GM23248 (cell line): ENCODE data around the gene POLR3F.

Source experiments
- EZH2 ChIP-seq: fragments of 200-600 bp; sonication (generic); IDR thresholded peaks from 2 replicates; pipeline ENCODE4 v1.6.1; 2018; ENCODE audit warnings: antibody characterized with exemption, mild to moderate bottlenecking; ENCODE audit not compliant: insufficient read depth, poor library complexity, severe bottlenecking
- EZH2phosphoT487 ChIP-seq: fragments of 200-600 bp; sonication (generic); IDR thresholded peaks from 2 replicates; pipeline ENCODE4 v1.6.1; 2018; ENCODE audit warnings: antibody characterized with exemption, moderate library complexity, mild to moderate bottlenecking, low read depth; ENCODE audit not compliant: insufficient read depth

DNA sequence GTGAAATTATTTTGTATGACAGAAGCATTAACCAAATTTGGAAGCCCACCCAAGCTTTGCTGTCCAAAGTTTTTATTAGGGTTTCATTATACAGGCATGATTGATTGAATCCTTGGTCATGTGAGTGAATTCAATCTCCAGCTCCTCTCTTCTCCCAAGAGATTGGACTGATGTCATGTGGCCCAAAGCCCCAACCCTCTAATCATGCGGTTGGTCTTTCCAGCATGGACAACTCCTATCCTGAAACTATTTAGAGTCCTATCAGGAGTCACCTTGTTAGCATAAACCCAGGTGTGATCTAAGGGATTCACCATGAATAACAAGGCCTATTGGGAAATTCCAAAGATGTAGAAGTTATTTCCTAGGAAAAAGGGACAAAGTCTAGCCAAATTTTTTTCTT is 10.6 kb downstream of the POLR3F start:
- TF ChIP-seq EZH2 = no peak
- no peak for TF ChIP-seq EZH2phosphoT487
